ENCODE measurements around the gene SMC6.

The SMC6 gene

GRCh38 chr2:17792515-17792914 lies 38.9 kb upstream of the SMC6 start:
- no CpG with 5 or more reads among the region's 1 CpG for WGBS (ENCODE audit: insufficient coverage, insufficient read length)
- no peaks in the 10 kb centered on the region for H3K9me3 ChIP-seq (ENCODE audit: control insufficient read depth, insufficient read depth, low read length)
- DNase-seq (ENCODE audit: low read depth, low spot score) = no peak
- H3K36me3 ChIP-seq (ENCODE audit: control insufficient read depth, insufficient read depth, low read length) = no peaks in the 10 kb centered on the region
- no peak overlapping the region for H3K27ac ChIP-seq (ENCODE audit: low read length)
- no peaks in the 10 kb centered on the region for H3K4me1 ChIP-seq (ENCODE audit: control insufficient read depth, insufficient read depth, low read length)
- no peak overlapping the region for H3K4me3 ChIP-seq (ENCODE audit: low read length)
- H3K27me3 ChIP-seq (ENCODE audit: control insufficient read depth, insufficient read depth, low read length) = no peaks in the 10 kb centered on the region; the same call in 1 of the 2 replicates

GRCh38 chr2:17791817-17792130 lies 38.2 kb upstream of the SMC6 start:
- Histone ChIP-seq H3K4me3 (ENCODE audit: low read length) (no peak overlapping the region), H3K9me3 (ENCODE audit: control insufficient read depth, insufficient read depth, low read length) (no peaks in the 10 kb centered on the region), H3K27me3 (ENCODE audit: control insufficient read depth, insufficient read depth, low read length) (no peaks in the 10 kb centered on the region; the same call in 1 of the 2 replicates), H3K36me3 (ENCODE audit: control insufficient read depth, insufficient read depth, low read length) (no peaks in the 10 kb centered on the region), H3K27ac (ENCODE audit: low read length) (no peak overlapping the region), H3K4me1 (ENCODE audit: control insufficient read depth, insufficient read depth, low read length) (0 out of 2 replicates have a peak, but pooled peaks cover 1% of the 10 kb centered on the region)
- no CpG with 5 or more reads among the region's 2 CpGs for WGBS (ENCODE audit: insufficient coverage, insufficient read length)
- DNase-seq (ENCODE audit: low read depth, low spot score) = no peak

GRCh38 chr2:17791121-17791816 lies 37.7 kb upstream of the SMC6 start:
- no CpG with 5 or more reads among the region's 5 CpGs for WGBS (ENCODE audit: insufficient coverage, insufficient read length)
- Histone ChIP-seq H3K9me3 (ENCODE audit: control insufficient read depth, insufficient read depth, low read length) (no peaks in the 10 kb centered on the region), H3K27ac (ENCODE audit: low read length) (no peak overlapping the region), H3K36me3 (ENCODE audit: control insufficient read depth, insufficient read depth, low read length) (no peaks in the 10 kb centered on the region), H3K4me1 (ENCODE audit: control insufficient read depth, insufficient read depth, low read length) (0 out of 2 replicates have a peak, but pooled peaks cover 2% of the 10 kb centered on the region), H3K27me3 (ENCODE audit: control insufficient read depth, insufficient read depth, low read length) (no peaks in the 10 kb centered on the region; the same call in 1 of the 2 replicates), H3K4me3 (ENCODE audit: low read length) (no peak overlapping the region)
- no peak for DNase-seq (ENCODE audit: low read depth, low spot score)

- no CpG with 5 or more reads among the region's 1 CpG for WGBS (ENCODE audit: insufficient coverage, insufficient read length)
- Histone ChIP-seq H3K4me1 (ENCODE audit: control insufficient read depth, insufficient read depth, low read length) (0 out of 2 replicates have a peak, but pooled peaks cover 2% of the 10 kb centered on the region), H3K27me3 (ENCODE audit: control insufficient read depth, insufficient read depth, low read length) (no peaks in the 10 kb centered on the region; the same call in 1 of the 2 replicates), H3K9me3 (ENCODE audit: control insufficient read depth, insufficient read depth, low read length) (no peaks in the 10 kb centered on the region), H3K4me3 (ENCODE audit: low read length) (no peak overlapping the region), H3K27ac (ENCODE audit: low read length) (no peak overlapping the region), H3K36me3 (ENCODE audit: control insufficient read depth, insufficient read depth, low read length) (no peaks in the 10 kb centered on the region)
- no peak for DNase-seq (ENCODE audit: low read depth, low spot score)
Observed at GRCh38 chr2:17790536-17790935, 36.9 kb upstream of the SMC6 start.

- no peaks in the 10 kb centered on the region; the same call in 1 of the 2 replicates for H3K27me3 ChIP-seq (ENCODE audit: control insufficient read depth, insufficient read depth, low read length)
- no peak overlapping the region for H3K27ac ChIP-seq (ENCODE audit: low read length)
- no CpG with 5 or more reads among the region's 4 CpGs for WGBS (ENCODE audit: insufficient coverage, insufficient read length)
- H3K4me1 ChIP-seq (ENCODE audit: control insufficient read depth, insufficient read depth, low read length) = 0 out of 2 replicates have a peak, but pooled peaks cover 2% of the 10 kb centered on the region
- H3K4me3 ChIP-seq (ENCODE audit: low read length) = no peak overlapping the region
- no peaks in the 10 kb centered on the region for H3K36me3 ChIP-seq (ENCODE audit: control insufficient read depth, insufficient read depth, low read length)
- no peak for DNase-seq (ENCODE audit: low read depth, low spot score)
- H3K9me3 ChIP-seq (ENCODE audit: control insufficient read depth, insufficient read depth, low read length) = no peaks in the 10 kb centered on the region
Observed at GRCh38 chr2:17788773-17789172, 35.2 kb upstream of the SMC6 start.

- no peak for DNase-seq (ENCODE audit: low read depth, low spot score)
- Histone ChIP-seq H3K4me3 (ENCODE audit: low read length) (no peak overlapping the region), H3K4me1 (ENCODE audit: control insufficient read depth, insufficient read depth, low read length) (0 out of 2 replicates have a peak, but pooled peaks cover 2% of the 10 kb centered on the region), H3K27me3 (ENCODE audit: control insufficient read depth, insufficient read depth, low read length) (no peaks in the 10 kb centered on the region), H3K36me3 (ENCODE audit: control insufficient read depth, insufficient read depth, low read length) (no peaks in the 10 kb centered on the region), H3K9me3 (ENCODE audit: control insufficient read depth, insufficient read depth, low read length) (no peaks in the 10 kb centered on the region), H3K27ac (ENCODE audit: low read length) (no peak overlapping the region)
- no CpG with 5 or more reads among the region's 3 CpGs for WGBS (ENCODE audit: insufficient coverage, insufficient read length)
Observed at GRCh38 chr2:17786727-17787126, 33.1 kb upstream of the SMC6 start.

GRCh38 chr2:17781482-17781881 lies 27.9 kb upstream of the SMC6 start:
- peaks cover 3% of the 10 kb centered on the region; the same call in 1 of the 2 replicates for H3K36me3 ChIP-seq (ENCODE audit: control insufficient read depth, insufficient read depth, low read length)
- WGBS (ENCODE audit: insufficient coverage, insufficient read length) = no CpG with 5 or more reads among the region's 1 CpG

GRCh38 chr2:17780546-17780945 lies 26.9 kb upstream of the SMC6 start:
- Histone ChIP-seq H3K27me3 (ENCODE audit: control insufficient read depth, insufficient read depth, low read length) (no peaks in the 10 kb centered on the region), H3K4me3 (ENCODE audit: low read length) (no peak overlapping the region), H3K9me3 (ENCODE audit: control insufficient read depth, insufficient read depth, low read length) (no peaks in the 10 kb centered on the region), H3K36me3 (ENCODE audit: control insufficient read depth, insufficient read depth, low read length) (peaks cover 3% of the 10 kb centered on the region; the same call in 1 of the 2 replicates), H3K4me1 (ENCODE audit: control insufficient read depth, insufficient read depth, low read length) (no peaks in the 10 kb centered on the region), H3K27ac (ENCODE audit: low read length) (no peak overlapping the region)
- no CpG with 5 or more reads among the region's 1 CpG for WGBS (ENCODE audit: insufficient coverage, insufficient read length)
- DNase-seq (ENCODE audit: low read depth, low spot score) = no peak

More at GRCh38 chr2:17781482-17781881, 27.9 kb upstream of the SMC6 start:
- Histone ChIP-seq H3K4me1 (ENCODE audit: control insufficient read depth, insufficient read depth, low read length) (no peaks in the 10 kb centered on the region), H3K27me3 (ENCODE audit: control insufficient read depth, insufficient read depth, low read length) (no peaks in the 10 kb centered on the region), H3K27ac (ENCODE audit: low read length) (no peak overlapping the region), H3K9me3 (ENCODE audit: control insufficient read depth, insufficient read depth, low read length) (no peaks in the 10 kb centered on the region), H3K4me3 (ENCODE audit: low read length) (no peak overlapping the region)
- DNase-seq (ENCODE audit: low read depth, low spot score) = no peak

- H3K9me3 ChIP-seq (ENCODE audit: control insufficient read depth, insufficient read depth, low read length) = no peaks in the 10 kb centered on the region
- H3K27me3 ChIP-seq (ENCODE audit: control insufficient read depth, insufficient read depth, low read length) = no peaks in the 10 kb centered on the region
- no CpG with 5 or more reads among the region's 2 CpGs for WGBS (ENCODE audit: insufficient coverage, insufficient read length)
- H3K27ac ChIP-seq (ENCODE audit: low read length) = no peak overlapping the region
- H3K4me1 ChIP-seq (ENCODE audit: control insufficient read depth, insufficient read depth, low read length) = no peaks in the 10 kb centered on the region
- no peaks in the 10 kb centered on the region; the same call in 1 of the 2 replicates for H3K36me3 ChIP-seq (ENCODE audit: control insufficient read depth, insufficient read depth, low read length)
- DNase-seq (ENCODE audit: low read depth, low spot score) = no peak
- no peak overlapping the region for H3K4me3 ChIP-seq (ENCODE audit: low read length)
Observed at GRCh38 chr2:17772532-17772931, 18.9 kb upstream of the SMC6 start.

- Histone ChIP-seq H3K4me1 (ENCODE audit: control insufficient read depth, insufficient read depth, low read length) (no peaks in the 10 kb centered on the region), H3K9me3 (ENCODE audit: control insufficient read depth, insufficient read depth, low read length) (no peaks in the 10 kb centered on the region), H3K36me3 (ENCODE audit: control insufficient read depth, insufficient read depth, low read length) (no peaks in the 10 kb centered on the region; the same call in 1 of the 2 replicates), H3K27ac (ENCODE audit: low read length) (no peak overlapping the region), H3K27me3 (ENCODE audit: control insufficient read depth, insufficient read depth, low read length) (no peaks in the 10 kb centered on the region), H3K4me3 (ENCODE audit: low read length) (no peak overlapping the region)
- DNase-seq (ENCODE audit: low read depth, low spot score) = no peak
- no CpG with 5 or more reads among the region's 2 CpGs for WGBS (ENCODE audit: insufficient coverage, insufficient read length)
Observed at GRCh38 chr2:17771956-17772355, 18.3 kb upstream of the SMC6 start.

GRCh38 chr2:17768894-17769293 lies 15.3 kb upstream of the SMC6 start:
- WGBS (ENCODE audit: insufficient coverage, insufficient read length) = no CpG with 5 or more reads among the region's 4 CpGs
- Histone ChIP-seq H3K4me3 (ENCODE audit: low read length) (no peak overlapping the region), H3K9me3 (ENCODE audit: control insufficient read depth, insufficient read depth, low read length) (no peaks in the 10 kb centered on the region), H3K27me3 (ENCODE audit: control insufficient read depth, insufficient read depth, low read length) (no peaks in the 10 kb centered on the region), H3K27ac (ENCODE audit: low read length) (no peak overlapping the region), H3K36me3 (ENCODE audit: control insufficient read depth, insufficient read depth, low read length) (no peaks in the 10 kb centered on the region; the same call in 1 of the 2 replicates), H3K4me1 (ENCODE audit: control insufficient read depth, insufficient read depth, low read length) (no peaks in the 10 kb centered on the region)
- no peak for DNase-seq (ENCODE audit: low read depth, low spot score)

Measured in iPS DF 6.9 (cell line).